ENCODE results near the gene SFTA2. TPM values are rescaled to one million over a fixed set of nuclear protein-coding genes. Genes with fewer than 3 reads are reported as not detected.

Gene SFTA2
- total and polyA plus RNA-seq, 4 donors = 65.4 to 2,392 (median 573) TPM

GRCh38 chr6:30891816-30892538 lies 40.0 kb downstream of the SFTA2 start:
- no peaks in the 10 kb centered on the region for H3K9me3 ChIP-seq (ENCODE audit: control insufficient read depth in 4 of 4, insufficient read depth in 3 of 4, low read length in 3 of 4)
- 74 to 90% methylated on average over 21 of the region's 21 CpGs for WGBS, 2 donors
- H3K36me3 ChIP-seq (ENCODE audit: control insufficient read depth in 4 of 4, insufficient read depth in 4 of 4, low read length in 4 of 4) = peaks cover 0 to 46% (median 31%) of the 10 kb centered on the region in 4 donors
- TF ChIP-seq CTCF (IDR thresholded peaks at IDR 0.05; ENCODE audit: control extremely low read depth, extremely low read depth) = no peak
- H3K9ac ChIP-seq (ENCODE audit: insufficient read depth in 1 of 2, low read length in 2 of 2) = no peak overlapping the region
- no peak overlapping the region for H3K27ac ChIP-seq (ENCODE audit: low read depth in 1 of 2, low read length in 1 of 2)
- peaks cover 0 to 23% (median 6%) of the 10 kb centered on the region in 5 donors for H3K4me1 ChIP-seq (ENCODE audit: control insufficient read depth in 5 of 5, insufficient read depth in 5 of 5, low read length in 5 of 5)
- H3K4me3 ChIP-seq = no peak overlapping the region
- H3K27me3 ChIP-seq (ENCODE audit: control insufficient read depth in 3 of 3, insufficient read depth in 3 of 3, low read length in 2 of 3) = no peaks in the 10 kb centered on the region
- no peak for DNase-seq
- ATAC-seq (ENCODE audit: insufficient read depth, low FRiP score) = no peak

GRCh38 chr6:30891450-30891723 lies 40.6 kb downstream of the SFTA2 start:
- peaks cover 0 to 43% (median 28%) of the 10 kb centered on the region in 4 donors for H3K36me3 ChIP-seq (ENCODE audit: control insufficient read depth in 4 of 4, insufficient read depth in 4 of 4, low read length in 4 of 4)
- peaks cover 0 to 29% (median 11%) of the 10 kb centered on the region in 5 donors for H3K4me1 ChIP-seq (ENCODE audit: control insufficient read depth in 5 of 5, insufficient read depth in 5 of 5, low read length in 5 of 5)
- WGBS, 2 donors = 92% methylated on average over 4 of the region's 4 CpGs
- H3K4me3 ChIP-seq = no peak overlapping the region
- no peak for ATAC-seq (ENCODE audit: insufficient read depth, low FRiP score)
- no peak overlapping the region for H3K9ac ChIP-seq (ENCODE audit: insufficient read depth in 1 of 2, low read length in 2 of 2)
- DNase-seq = no peak
- H3K27me3 ChIP-seq (ENCODE audit: control insufficient read depth in 3 of 3, insufficient read depth in 3 of 3, low read length in 2 of 3) = no peaks in the 10 kb centered on the region
- no peak overlapping the region for H3K27ac ChIP-seq (ENCODE audit: low read depth in 1 of 2, low read length in 1 of 2)
- H3K9me3 ChIP-seq (ENCODE audit: control insufficient read depth in 4 of 4, insufficient read depth in 3 of 4, low read length in 3 of 4) = no peaks in the 10 kb centered on the region
- no peak for TF ChIP-seq CTCF (IDR thresholded peaks at IDR 0.05; ENCODE audit: control extremely low read depth, extremely low read depth)

DNA sequence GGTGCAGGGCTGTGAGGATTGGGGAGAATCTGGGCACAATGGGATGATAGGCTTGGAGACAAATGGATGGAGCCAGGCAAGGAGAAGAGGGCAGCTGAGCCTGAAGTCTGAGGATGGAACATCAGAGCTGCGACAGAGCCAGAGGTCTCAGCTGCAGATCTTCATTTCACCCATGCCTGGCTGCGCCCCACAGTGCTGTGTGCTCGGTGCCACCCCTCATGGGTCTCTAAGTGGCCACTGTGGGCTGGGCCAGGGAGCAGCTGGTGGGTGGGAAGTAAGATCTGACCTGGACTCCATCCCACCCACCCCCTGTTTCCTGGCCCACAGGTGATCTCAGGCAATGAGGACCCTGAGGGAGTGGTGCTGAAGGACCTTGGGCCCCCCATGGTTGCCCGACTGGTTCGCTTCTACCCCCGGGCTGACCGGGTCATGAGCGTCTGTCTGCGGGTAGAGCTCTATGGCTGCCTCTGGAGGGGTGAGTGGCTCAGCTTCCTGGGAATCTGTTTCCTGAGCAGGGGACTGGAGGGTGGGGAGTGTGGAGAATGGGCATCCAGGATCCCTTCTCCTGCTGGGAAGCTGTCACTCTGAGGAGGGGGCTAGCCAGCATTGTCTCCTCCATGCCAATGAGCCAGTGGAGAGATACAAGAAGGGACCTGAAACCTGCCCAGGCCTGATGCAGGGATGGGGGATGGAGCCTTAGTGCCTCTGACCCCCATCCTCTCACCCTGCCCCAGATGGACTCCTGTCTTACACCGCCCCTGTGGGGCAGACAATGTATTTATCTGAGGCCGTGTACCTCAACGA lies 41.1 kb downstream of the SFTA2 start:
- Histone ChIP-seq H3K36me3 (ENCODE audit: control insufficient read depth in 4 of 4, insufficient read depth in 4 of 4, low read length in 4 of 4) (peaks cover 0 to 43% (median 26%) of the 10 kb centered on the region in 4 donors), H3K27me3 (ENCODE audit: control insufficient read depth in 3 of 3, insufficient read depth in 3 of 3, low read length in 2 of 3) (no peaks in the 10 kb centered on the region), H3K9me3 (ENCODE audit: control insufficient read depth in 4 of 4, insufficient read depth in 3 of 4, low read length in 3 of 4) (no peaks in the 10 kb centered on the region), H3K4me3 (no peak overlapping the region), H3K27ac (ENCODE audit: low read depth in 1 of 2, low read length in 1 of 2) (no peak overlapping the region), H3K9ac (ENCODE audit: insufficient read depth in 1 of 2, low read length in 2 of 2) (no peak overlapping the region), H3K4me1 (ENCODE audit: control insufficient read depth in 5 of 5, insufficient read depth in 5 of 5, low read length in 5 of 5) (peaks cover 0 to 34% (median 13%) of the 10 kb centered on the region in 5 donors)
- ATAC-seq (ENCODE audit: insufficient read depth, low FRiP score) (no peak), DNase-seq (no peak)
- TF ChIP-seq CTCF (IDR thresholded peaks at IDR 0.05; ENCODE audit: control extremely low read depth, extremely low read depth) = no peak
- WGBS, 2 donors = 86 to 88% methylated on average over 12 of the region's 12 CpGs

Measured in lung (tissue), 12 donors.